Effector CD4-positive, alpha-beta T cell (primary cell): ENCODE data around the gene SYPL1.
"Not testable (repeated sequence)": the region's sequence is repeated elsewhere in the genome, so short reads cannot be mapped to it uniquely, and the experiment has no call there.

ENCODE experiments used
- DNase-seq: peaks from one replicate; pipeline ENCODE4 v3.0.0-alpha.2; 2020
- total RNA-seq: gene quantifications from one replicate; lab custom pipeline; 2026; lab: John Stamatoyannopoulos, UW

SYPL1 gene
- total RNA-seq: 46.9 reads per million, percentile 67 among the genes with 10 or more reads in this experiment

- DNase-seq: peak; percentile 90
Measured at GRCh38 chr7:106112118-106112971, at the start of gene SYPL1. Gene SYPL1, minus strand, starts transcription at chr7:106112312. Its CDS starts 104 bp downstream, at chr7:106112208.

GRCh38 chr7:106155027-106155426 lies 42.9 kb upstream of the SYPL1 start:
- no peak for DNase-seq

- DNase-seq: peak; percentile 60
Measured at GRCh38 chr7:106153891-106154449, 41.9 kb upstream of the SYPL1 start.

DNA sequence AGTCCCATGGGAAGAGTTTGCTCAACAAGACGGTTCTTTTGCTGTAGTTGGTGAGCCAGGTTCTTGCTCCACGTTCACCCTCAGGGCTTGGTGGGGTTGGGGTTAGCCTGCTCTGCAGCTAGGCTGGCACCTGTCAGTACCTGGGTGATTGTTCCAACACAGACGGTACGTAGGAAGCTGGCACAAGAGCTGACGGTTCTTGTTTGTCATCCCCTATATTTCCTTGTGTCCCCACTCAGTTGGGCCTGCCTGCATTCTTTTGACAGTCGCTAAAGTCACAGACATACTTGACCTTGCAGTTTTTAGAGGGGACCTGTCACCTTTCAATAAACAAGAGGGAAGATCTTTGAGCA lies 40.2 kb upstream of the SYPL1 start:
- no peak for DNase-seq

- no peak for DNase-seq
Measured at GRCh38 chr7:106151459-106152312, 39.6 kb upstream of the SYPL1 start.

DNA sequence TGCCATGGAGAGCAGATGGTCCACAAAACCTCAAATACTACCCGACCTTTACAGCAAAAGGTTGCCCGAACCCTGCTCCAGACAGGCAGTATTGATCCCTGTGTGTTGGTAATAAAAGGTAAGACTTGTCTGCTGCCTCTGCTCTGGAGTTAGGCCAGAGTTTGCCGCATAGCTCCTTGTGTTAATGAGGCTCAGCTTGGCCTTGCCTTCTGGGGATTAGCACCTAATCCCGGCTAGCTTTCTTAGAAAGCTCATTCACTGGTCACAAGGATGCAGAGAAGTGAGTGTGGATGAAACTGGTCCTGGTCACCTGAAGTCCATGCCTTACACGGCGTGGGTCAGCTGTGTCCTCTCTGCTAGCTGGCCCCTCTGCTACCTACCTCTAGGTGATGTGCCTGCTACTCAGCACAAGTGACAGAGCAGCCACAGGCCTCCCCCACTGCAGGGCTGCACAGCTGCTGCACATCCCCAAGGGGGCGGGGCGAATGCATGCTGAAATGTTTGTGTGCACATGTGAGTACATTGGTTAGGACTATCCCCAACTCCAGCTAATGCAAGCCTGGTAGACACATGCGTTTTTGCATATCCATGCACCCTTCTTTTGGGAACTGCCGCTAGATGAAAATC lies 31.7 kb upstream of the SYPL1 start:
- DNase-seq: no peak

DNA sequence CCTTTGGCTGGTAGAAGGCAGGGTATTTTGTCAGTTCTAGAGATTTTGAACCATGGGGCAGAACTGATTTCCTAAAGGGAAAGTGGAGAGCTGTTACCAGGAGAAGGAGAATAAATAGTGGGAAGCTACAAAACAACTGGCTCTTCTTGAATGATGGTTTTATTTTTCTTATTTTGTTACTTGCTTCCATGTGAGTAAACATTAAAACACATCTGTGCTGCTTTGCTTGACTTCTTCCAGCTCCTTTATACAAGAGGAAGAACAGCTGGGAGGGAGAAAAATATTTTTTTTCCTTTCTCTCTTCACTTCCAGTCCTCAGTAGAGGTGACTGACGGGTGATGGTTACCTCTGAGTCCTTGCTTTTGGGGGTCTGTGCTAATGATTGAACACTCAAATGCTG lies 30.0 kb upstream of the SYPL1 start:
- no peak for DNase-seq

GRCh38 chr7:106140406-106141173 lies 28.5 kb upstream of the SYPL1 start:
- no peak for DNase-seq

DNA sequence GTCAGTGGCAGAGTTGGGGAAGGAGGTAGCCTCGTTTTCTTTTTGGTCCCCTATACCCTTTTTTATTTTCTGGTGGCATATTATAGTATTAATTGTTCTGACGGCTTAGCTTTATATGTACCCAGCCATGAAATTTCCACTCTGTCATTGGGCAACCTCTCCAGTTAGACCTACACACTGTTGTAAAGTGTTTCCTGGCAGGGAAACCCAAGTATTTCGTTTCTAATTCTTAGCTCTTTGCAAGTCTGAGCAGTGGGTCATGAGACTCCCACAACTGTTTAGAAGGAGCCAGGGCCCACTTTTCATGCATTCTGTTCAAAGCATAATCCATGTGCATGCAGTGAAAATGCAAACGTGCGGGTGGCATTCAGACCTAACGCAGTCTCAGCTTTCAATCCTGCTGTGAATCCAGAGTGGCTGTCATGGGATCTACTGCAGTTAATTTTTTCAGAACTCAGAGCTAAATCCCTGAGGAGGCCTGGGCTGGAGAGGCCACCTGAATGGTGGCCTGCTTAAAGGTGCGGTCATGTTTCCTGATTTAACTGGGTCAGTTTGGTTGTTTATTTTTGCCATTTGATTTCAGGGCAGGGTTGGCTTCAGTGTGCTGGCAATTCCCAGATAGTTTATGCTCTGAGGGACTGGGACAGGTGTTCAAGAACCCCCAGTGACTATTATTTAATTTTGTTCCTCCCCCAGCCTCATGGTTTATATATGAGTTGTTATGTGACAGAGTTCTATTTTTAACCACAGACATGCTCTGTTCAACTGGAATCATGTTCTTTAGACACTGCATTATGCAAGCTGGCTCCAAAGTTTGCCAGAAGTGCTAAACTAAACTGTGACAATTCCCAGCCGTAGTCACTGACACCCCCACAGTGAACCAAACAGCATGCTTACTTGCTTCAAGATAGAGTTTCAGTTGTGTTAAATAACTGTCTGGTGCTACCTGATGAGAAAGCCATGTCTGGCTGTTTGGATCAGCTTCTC lies 27.4 kb upstream of the SYPL1 start:
- DNase-seq: no peak

DNA sequence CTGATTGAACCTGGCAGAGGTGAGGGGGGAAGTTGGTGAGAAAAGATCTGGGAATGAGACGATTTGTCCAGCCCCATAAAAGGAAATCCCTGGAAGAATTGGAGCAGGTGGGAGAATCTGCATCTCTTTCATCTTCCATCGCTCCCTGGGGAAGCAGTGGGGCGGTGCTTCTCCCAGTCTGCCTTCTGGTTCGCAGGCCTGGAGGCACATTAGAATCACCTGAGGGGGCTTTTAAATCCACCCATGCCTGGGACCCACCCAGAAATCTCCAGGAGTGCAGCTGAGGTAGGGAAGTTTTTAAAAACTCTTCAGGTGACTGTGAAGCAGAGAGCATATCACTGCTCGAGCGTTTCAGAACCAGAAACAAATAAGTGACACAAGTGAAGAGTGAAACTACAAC lies 26.7 kb upstream of the SYPL1 start:
- no peak for DNase-seq

DNA sequence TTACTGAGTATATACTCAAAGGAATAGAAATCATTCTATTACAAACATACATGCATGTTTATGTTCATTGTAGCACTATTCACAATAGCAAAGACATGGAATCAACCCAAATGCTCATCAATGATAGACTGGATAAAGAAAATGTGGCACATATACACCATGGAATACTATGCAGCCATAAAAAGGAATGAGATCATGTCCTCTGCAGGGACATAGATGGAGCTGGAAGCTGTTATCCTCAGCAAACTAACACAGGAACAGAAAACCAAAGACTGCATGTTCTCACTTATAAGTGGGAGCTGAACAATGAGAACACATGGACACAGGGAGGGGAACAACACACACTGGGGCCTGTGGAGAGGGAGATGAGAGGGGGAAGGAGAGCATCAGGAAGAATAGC lies 26.1 kb upstream of the SYPL1 start:
- DNase-seq: not testable (repeated sequence)

GRCh38 chr7:106134241-106134640 lies 22.1 kb upstream of the SYPL1 start:
- DNase-seq: no peak

GRCh38 chr7:106129291-106129690 lies 17.2 kb upstream of the SYPL1 start:
- no peak for DNase-seq

DNA sequence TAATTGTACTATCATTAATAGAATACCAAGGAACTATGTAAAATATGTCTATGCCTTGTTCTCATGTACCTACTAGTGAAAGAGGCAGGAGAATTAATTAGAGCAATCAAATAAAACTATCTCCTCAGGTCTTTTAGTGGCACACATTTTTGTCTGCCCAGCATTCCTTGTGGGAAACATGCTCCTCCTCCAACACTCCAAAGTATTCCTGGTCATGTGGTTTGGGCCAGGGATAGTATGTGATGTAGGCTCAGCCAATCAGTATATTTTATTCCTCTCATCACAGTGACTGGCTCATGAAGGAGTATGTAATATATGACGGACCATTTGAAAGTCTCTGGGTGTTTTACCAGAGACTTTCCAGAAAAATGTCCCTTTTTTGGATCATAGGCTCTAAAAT lies 16.7 kb upstream of the SYPL1 start:
- DNase-seq: no peak

DNA sequence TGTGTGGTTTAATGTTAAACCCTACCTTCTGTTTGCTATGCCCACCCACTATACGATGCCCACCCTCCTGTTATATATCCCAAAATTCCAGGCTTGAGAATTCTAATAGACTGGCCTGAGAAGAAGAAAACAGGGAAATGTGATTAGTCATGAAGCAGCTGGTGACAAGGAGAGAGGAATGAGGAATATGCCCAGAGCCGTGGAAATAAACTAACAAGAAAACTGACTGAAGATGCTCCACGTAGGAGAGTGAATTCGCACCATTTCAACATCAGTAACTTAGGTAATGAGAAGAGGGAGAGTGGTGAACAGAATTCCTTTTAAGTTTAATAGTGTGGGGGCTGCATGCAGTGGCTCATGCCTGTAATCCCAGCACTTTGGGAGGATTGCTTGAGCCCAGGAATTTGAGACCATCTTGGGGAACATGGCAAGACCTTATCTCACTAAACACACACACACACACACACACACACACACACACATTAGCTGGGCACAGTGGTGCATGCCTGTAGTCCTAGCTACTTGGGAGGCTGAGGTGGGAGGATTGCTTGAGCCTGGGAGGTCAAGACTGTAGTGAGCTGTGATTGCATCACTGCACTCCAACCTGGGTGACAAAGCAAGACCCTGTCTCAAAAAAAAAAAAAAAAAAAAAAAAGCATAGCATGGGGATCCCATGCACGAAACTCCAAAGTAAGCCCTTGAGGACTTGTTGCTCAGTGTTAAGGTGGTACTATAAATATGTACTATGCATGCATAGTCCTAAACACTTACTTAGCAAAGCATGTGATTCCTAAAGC lies 16.1 kb upstream of the SYPL1 start:
- DNase-seq: no peak

- DNase-seq: peak; percentile 37
Measured at GRCh38 chr7:106126170-106126938, 14.2 kb upstream of the SYPL1 start.

- no peak for DNase-seq
Measured at GRCh38 chr7:106125417-106125816, 13.3 kb upstream of the SYPL1 start.

DNA sequence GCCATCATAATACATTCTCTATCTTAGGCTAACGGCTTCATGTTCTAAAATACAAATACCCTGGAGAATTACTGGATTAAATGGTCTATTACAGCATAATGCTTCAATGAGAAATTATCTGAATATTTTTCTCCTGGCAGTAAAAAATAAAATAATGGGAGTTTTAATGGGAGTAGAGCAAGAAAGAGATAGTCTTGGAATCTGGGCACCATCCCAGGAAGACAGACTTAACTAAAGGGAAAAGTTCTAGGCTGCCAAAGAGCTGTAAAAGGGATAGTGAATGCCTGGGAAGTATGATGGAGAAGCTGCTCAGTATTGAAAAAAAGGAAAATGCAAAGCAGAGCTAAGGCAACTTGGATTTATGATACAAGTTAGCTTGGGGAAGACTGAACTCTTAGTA lies 12.1 kb upstream of the SYPL1 start:
- no peak for DNase-seq

DNA sequence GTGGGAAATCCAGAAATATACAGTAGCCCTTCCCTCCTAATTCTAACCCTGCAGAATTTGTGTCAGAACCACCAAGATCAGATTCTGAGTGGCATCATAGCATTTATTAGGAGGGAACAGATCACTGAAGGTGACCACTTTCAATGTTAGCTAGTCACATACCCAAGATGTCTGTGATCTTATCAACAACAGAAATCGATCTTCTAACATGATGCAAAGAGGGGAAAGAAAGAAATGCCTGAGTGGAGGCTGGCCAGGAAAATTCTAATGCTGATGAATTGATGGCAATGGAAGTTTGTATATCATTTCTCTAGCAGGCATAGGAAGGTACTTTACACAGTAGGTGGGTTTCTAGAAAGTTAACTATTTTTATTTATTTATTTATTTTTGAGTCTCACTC lies 10.6 kb upstream of the SYPL1 start:
- DNase-seq: no peak
